ENCODE data around the gene CHD9. TPM values are rescaled to one million over a fixed set of nuclear protein-coding genes. Genes with fewer than 3 reads are reported as not detected.

CHD9 gene
- total and polyA plus RNA-seq, 4 donors, result 6.2 to 46.6 (median 32.5) TPM

DNA sequence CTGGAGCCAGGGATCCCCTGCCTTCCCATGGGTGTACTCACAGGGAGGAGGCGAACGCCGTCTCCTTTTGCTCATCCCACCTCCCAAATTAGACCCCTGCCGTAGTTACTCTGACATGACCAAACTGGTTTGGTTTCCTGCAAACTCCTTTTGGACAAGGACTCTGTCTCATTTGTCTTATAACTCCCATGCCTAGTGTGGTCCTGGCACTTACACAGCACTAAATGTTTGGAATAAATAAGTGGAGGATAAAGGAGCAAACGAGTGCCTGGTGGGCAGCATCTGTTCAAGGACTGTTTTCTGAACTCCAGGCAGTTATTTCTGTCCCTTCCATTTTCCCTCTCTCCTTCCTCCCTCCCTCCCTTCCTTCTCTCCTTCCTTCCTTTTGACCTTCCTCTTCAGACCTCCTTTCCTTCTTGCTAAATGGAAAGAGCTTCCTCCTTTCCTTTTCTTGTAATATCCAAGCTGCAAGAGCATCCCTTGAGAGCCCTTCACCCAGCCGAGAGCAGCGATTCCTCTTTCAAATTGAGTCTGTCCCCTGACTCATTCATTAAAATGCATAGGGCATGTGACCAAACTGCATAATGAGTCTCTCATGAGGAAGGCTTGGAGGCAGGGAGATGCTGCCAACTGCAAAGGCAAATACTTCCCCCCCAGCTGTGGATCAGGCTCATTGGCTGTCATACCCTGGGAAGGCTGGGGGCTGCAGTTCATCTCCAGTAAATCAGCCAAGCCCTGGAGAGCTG, 36.8 kb downstream of the CHD9 start:
- DNase-seq (ENCODE audit: low spot score), result no peak
- Histone ChIP-seq H3K27ac (ENCODE audit: low read depth in 1 of 2, low read length in 2 of 2) (peak overlapping the region; percentile 81 to 87), H3K36me3 (ENCODE audit: control insufficient read depth in 4 of 4, insufficient read depth in 3 of 4, low read depth in 1 of 4, low read length in 3 of 4) (no peaks in the 10 kb centered on the region), H3K4me1 (ENCODE audit: control insufficient read depth in 4 of 4, insufficient read depth in 4 of 4, low read length in 3 of 4) (peaks cover 16 to 42% (median 36%) of the 10 kb centered on the region in 4 donors), H3K9ac (ENCODE audit: low read depth in 1 of 2, low read length in 2 of 2) (no peak overlapping the region), H3K9me3 (ENCODE audit: control insufficient read depth in 4 of 4, low read length in 3 of 4) (no peaks in the 10 kb centered on the region), H3K27me3 (ENCODE audit: control insufficient read depth in 4 of 4, insufficient read depth in 4 of 4, low read length in 3 of 4) (no peaks in the 10 kb centered on the region), H3K4me3 (ENCODE audit: low read depth in 1 of 3, low read length in 3 of 3) (peak overlapping the region in 1 of 3 donors; percentile 7)
- 78% methylated on average over 7 of the region's 7 CpGs for WGBS
- TF ChIP-seq FOXA2 (IDR thresholded peaks at IDR 0.05) (no peak), JUND (IDR thresholded peaks at IDR 0.05) (peak in 1 of 2 donors; percentile 24)

- Histone ChIP-seq H3K27me3 (ENCODE audit: control insufficient read depth in 4 of 4, insufficient read depth in 4 of 4, low read length in 3 of 4) (no peaks in the 10 kb centered on the region), H3K9ac (ENCODE audit: low read depth in 1 of 2, low read length in 2 of 2) (no peak overlapping the region), H3K36me3 (ENCODE audit: control insufficient read depth in 4 of 4, insufficient read depth in 3 of 4, low read depth in 1 of 4, low read length in 3 of 4) (no peaks in the 10 kb centered on the region), H3K4me3 (ENCODE audit: low read depth in 1 of 3, low read length in 3 of 3) (no peak overlapping the region), H3K9me3 (ENCODE audit: control insufficient read depth in 4 of 4, low read length in 3 of 4) (no peaks in the 10 kb centered on the region), H3K27ac (ENCODE audit: low read depth in 1 of 2, low read length in 2 of 2) (peak overlapping the region; percentile 81 to 87), H3K4me1 (ENCODE audit: control insufficient read depth in 4 of 4, insufficient read depth in 4 of 4, low read length in 3 of 4) (peaks cover 16 to 41% (median 35%) of the 10 kb centered on the region in 4 donors)
- 74% methylated on average over 2 of the region's 2 CpGs for WGBS
- TF ChIP-seq, protein P1, sequence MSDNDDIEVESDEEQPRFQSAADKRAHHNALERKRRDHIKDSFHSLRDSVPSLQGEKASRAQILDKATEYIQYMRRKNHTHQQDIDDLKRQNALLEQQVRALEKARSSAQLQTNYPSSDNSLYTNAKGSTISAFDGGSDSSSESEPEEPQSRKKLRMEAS (IDR thresholded peaks at IDR 0.05), result no peak
- no peak for TF ChIP-seq REST (IDR thresholded peaks at IDR 0.05)
- no peak for TF ChIP-seq RAD21 (IDR thresholded peaks at IDR 0.05)
- TF ChIP-seq, protein P2, sequence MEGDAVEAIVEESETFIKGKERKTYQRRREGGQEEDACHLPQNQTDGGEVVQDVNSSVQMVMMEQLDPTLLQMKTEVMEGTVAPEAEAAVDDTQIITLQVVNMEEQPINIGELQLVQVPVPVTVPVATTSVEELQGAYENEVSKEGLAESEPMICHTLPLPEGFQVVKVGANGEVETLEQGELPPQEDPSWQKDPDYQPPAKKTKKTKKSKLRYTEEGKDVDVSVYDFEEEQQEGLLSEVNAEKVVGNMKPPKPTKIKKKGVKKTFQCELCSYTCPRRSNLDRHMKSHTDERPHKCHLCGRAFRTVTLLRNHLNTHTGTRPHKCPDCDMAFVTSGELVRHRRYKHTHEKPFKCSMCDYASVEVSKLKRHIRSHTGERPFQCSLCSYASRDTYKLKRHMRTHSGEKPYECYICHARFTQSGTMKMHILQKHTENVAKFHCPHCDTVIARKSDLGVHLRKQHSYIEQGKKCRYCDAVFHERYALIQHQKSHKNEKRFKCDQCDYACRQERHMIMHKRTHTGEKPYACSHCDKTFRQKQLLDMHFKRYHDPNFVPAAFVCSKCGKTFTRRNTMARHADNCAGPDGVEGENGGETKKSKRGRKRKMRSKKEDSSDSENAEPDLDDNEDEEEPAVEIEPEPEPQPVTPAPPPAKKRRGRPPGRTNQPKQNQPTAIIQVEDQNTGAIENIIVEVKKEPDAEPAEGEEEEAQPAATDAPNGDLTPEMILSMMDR (IDR thresholded peaks at IDR 0.05; ENCODE audit: low read depth, low read length, missing input control), result no peak
- no peak for TF ChIP-seq YY1 (IDR thresholded peaks at IDR 0.05)
- TF ChIP-seq FOXA1 (IDR thresholded peaks at IDR 0.05), result no peak
- TF ChIP-seq RXRA (IDR thresholded peaks at IDR 0.05), result no peak
- no peak for TF ChIP-seq NR2F2 (IDR thresholded peaks at IDR 0.05)
- TF ChIP-seq TAF1 (conservative IDR thresholded peaks at IDR 0.05), result no peak
- no peak for TF ChIP-seq ZBTB33 (IDR thresholded peaks at IDR 0.05)
- TF ChIP-seq EGR1 (IDR thresholded peaks at IDR 0.05; ENCODE audit: low read depth in 2 of 2), result no peak
- TF ChIP-seq HNF4A (conservative IDR thresholded peaks at IDR 0.05), result no peak
- TF ChIP-seq GABPA (IDR thresholded peaks at IDR 0.05 in 1 of 2, conservative IDR thresholded peaks at IDR 0.05 in 1 of 2), result no peak
- no peak for TF ChIP-seq FOXA2 (IDR thresholded peaks at IDR 0.05)
- no peak for TF ChIP-seq SP1 (IDR thresholded peaks at IDR 0.05)
- no peak for TF ChIP-seq HNF4G (IDR thresholded peaks at IDR 0.05)
- TF ChIP-seq, protein P3, sequence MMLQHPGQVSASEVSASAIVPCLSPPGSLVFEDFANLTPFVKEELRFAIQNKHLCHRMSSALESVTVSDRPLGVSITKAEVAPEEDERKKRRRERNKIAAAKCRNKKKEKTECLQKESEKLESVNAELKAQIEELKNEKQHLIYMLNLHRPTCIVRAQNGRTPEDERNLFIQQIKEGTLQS (IDR thresholded peaks at IDR 0.05), result no peak
- no peak for DNase-seq (ENCODE audit: low spot score)
Observed at GRCh38 chr16:53092284-53092683, 37.5 kb downstream of the CHD9 start.

All from liver (tissue), 9 donors.